LNCAP (cell line): ENCODE data around the gene SBF2.

Experiments
- CTCF ChIP-seq: fragments of 450-650 bp; IDR thresholded peaks from 2 replicates; pipeline ENCODE4 v1.5.1; 2017; ENCODE audit warnings: mild to moderate bottlenecking

Gene SBF2

GRCh38 chr11:10311802-10312201, 17.8 kb upstream of the SBF2 start:
- TF ChIP-seq CTCF, result no peak

- no peak for TF ChIP-seq CTCF
These were observed 16.4 kb upstream of the SBF2 start for GRCh38 chr11:10310301-10310841.

DNA sequence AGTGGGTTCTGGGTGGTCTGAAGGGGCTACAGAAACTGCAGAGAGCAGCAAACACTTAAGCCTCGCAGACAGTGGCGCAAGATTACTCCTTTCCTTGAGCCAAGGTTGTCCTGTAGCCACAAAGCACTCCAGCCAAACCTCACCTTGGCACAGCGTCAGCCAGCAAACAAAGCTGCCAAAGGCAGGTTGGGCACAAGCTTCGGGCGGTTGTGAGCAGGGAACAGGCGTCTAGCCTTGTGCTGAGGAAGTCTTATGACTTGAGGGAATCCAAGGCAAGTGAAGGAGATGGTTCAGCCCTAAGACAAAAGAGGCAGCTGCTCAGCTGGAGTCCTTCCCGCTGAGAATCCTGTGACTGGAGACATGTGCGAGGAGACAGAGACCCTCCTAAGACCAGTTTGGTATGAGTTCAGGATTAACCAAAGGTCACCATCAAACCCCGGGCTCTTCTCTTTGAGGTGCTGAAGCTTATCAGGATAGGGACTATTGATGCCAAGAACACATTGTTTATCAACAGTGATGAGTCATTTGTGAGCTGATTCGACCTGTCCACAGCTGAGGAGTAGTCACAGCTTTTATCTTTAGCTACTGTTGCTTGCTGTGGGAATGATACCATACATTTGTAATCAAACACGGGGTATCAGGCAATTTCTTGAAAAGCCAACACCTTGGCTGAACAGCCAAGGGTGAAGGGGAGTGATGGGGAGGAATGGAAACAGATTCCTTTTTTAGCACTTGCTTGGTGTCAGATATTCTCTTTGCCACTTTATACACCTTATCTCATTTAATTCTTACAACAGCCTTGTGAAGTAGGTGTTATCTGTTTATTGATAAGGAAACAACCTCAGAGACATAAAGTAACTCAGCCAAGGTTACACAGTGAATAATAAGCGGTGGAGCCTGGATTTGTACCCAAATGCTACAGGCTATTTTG, 15.4 kb upstream of the SBF2 start:
- TF ChIP-seq CTCF, result no peak

DNA sequence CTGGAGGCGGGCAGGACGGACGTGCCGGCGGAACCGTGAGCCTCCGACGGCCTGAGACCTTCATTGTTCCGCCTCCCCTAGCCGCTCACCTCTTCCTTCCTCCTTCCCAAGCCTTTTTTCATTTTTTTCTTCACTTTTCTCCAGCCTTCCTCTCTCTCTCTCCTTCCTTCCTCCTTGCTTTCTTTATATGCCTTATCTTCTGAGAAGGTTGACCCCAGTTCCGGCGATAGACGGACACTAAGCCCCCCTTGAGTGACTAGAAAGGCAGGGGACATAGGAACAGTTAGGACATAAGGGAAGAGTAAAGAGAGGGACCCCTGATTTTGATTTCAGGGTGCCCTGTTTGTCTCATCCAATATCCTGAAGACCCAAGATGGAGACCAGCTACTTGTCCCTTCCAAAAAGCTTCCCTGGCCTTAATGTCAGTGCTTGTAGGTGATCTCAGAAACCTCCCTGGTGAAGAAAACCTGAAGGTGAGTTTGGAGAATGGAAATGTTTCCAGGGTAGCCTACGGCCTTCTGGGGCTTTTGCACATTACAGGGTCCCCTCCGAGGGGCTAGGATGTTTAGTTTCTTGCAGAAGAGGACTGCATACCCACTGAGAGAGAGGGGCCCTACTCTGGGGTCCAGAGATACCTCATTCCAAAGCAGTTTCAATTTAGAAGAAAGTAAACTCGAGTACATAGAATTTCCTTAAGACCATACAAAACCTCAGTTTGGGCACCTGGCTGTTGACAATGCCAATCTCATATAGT, 14.4 kb upstream of the SBF2 start:
- no peak for TF ChIP-seq CTCF

DNA sequence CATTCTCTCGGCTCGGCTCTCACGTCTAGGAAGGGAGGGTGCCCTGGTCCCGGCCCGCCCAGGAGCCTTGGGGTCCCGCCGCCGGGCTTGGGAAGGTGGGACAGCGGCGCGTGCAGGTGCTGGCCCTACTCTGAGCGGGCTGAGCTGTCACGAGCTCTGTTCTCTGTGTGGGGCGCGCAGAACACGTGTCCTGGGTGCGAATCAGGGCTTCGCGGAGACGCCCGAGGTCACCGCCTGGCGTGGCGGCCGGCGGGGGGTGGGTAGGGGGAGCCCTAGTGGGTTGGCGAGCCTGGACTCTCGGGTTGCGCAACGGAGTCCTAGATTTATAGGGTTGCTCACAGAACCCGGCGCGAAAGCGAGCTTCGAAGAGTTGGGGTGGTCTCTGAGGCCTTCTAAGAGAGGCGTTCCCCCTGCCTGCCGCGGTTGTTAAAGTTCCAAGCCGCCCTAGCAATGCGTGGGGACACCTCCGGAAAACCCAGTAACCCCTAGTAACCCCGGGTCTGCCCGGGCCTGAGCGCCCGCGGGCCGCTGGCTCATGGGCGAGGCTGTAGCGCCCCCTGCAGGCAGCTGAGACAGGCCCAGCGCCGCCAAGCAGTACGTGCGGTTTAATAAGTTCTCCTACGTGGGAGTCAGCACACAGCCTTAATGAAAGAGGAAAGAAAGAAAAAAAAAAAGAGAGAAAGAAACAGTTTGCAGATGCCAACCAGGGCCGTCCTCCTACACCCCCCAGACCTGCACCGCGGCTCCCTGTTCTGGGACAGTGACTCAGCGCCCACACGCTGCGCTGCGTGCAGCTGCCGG, 13.6 kb upstream of the SBF2 start:
- peak; percentile 97 for TF ChIP-seq CTCF

DNA sequence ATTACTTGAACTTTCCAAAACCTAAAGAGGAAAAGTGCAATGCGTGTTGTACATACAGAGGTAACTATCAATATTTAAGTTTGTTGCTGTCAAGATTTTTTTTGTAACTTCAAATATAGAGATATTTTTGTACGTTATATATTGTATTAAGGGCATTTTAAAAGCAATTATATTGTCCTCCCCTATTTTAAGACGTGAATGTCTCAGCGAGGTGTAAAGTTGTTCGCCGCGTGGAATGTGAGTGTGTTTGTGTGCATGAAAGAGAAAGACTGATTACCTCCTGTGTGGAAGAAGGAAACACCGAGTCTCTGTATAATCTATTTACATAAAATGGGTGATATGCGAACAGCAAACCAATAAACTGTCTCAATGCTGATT, 13.0 kb upstream of the SBF2 start:
- TF ChIP-seq CTCF, result no peak
